Mammary epithelial cell (primary cell): Measurements from ENCODE around the gene SCN1B.

Experiments used
- CTCF ChIP-seq, 2 donors: IDR thresholded peaks in 1 of 2; conservative IDR thresholded peaks in 1 of 2; 2 replicates each; pipeline ENCODE4 v1.5.1; 2011 to 2012; ENCODE audit warnings: inconsistent platforms in 2 of 2, low read length in 2 of 2, mild to moderate bottlenecking in 2 of 2, control low read depth in 1 of 2, low read depth in 1 of 2; ENCODE audit not compliant: insufficient read depth in 1 of 2; ENCODE audit errors: extremely low read depth in 1 of 2
- EZH2 ChIP-seq: IDR thresholded peaks from 2 replicates; pipeline ENCODE4 v1.6.1; 2012; ENCODE audit warnings: low read length, inconsistent platforms, borderline replicate concordance

GRCh38 chr19:34991542-34992333, 38.5 kb upstream of the SCN1B start:
- TF ChIP-seq CTCF (conservative IDR thresholded peaks at IDR 0.05 in 1 of 2, IDR thresholded peaks at IDR 0.05 in 1 of 2; ENCODE audit: extremely low read depth in 1 of 2, insufficient read depth in 1 of 2, low read depth in 1 of 2, low read length in 2 of 2) (no peak), EZH2 (no peak)
